Liver (tissue), 3 donors: ENCODE measurements around the gene IQGAP2.

ENCODE experiments used
- CTCF ChIP-seq: fragments of 150-350 bp; IDR thresholded peaks from 2 replicates; pipeline ENCODE4 v1.5.1; 2017; ENCODE audit warnings: improper control_type of control experiment, low read depth, low read length; ENCODE audit not compliant: missing input control
- HNF4A ChIP-seq, 2 donors: conservative IDR thresholded peaks; 2 replicates each; pipeline ENCODE4 v1.6.1; 2016; ENCODE audit warnings: antibody characterized with exemption in 2 of 2, mild to moderate bottlenecking in 2 of 2
- RAD21 ChIP-seq, 2 donors: IDR thresholded peaks; 2 replicates each; pipeline ENCODE4 v1.6.1; 2016; ENCODE audit warnings: antibody characterized with exemption in 2 of 2, mild to moderate bottlenecking in 2 of 2
- SP1 ChIP-seq: IDR thresholded peaks from 2 replicates; pipeline ENCODE4 v1.6.1; 2018; ENCODE audit warnings: antibody characterized with exemption, mild to moderate bottlenecking
- YY1 ChIP-seq: IDR thresholded peaks from 2 replicates; pipeline ENCODE4 v1.6.1; 2016; ENCODE audit warnings: antibody characterized with exemption, mild to moderate bottlenecking
- donor health status: healthy.
- donor health status: healthy.

GRCh38 chr5:76692651-76693050, 289.6 kb downstream of the IQGAP2 start:
- no peak for TF ChIP-seq CTCF
- TF ChIP-seq RAD21 (IDR thresholded peaks at IDR 0.05), result no peak
- no peak for TF ChIP-seq YY1
- TF ChIP-seq SP1, result no peak
- TF ChIP-seq HNF4A (conservative IDR thresholded peaks at IDR 0.05), result no peak
